GM21423 (cell line): ENCODE data around the gene EVI5.

Source experiments
- ATAC-seq: cut with Tn5 transposase; IDR thresholded peaks from one replicate; pipeline ENCODE4 v1.9.1; 2021; ENCODE audit warnings: mild to moderate bottlenecking, moderate library complexity; ENCODE audit not compliant: unreplicated experiment

The EVI5 gene

GRCh38 chr1:92784639-92785500, at the start of gene EVI5:
Gene EVI5, minus strand, starts transcription at chr1:92785108. Its CDS starts 48,562 bp downstream, at chr1:92736546.
- ATAC-seq, result peak; percentile 91

- no peak for ATAC-seq
Measured at GRCh38 chr1:92834617-92835016, 49.7 kb upstream of the EVI5 start.

GRCh38 chr1:92833840-92834239, 48.9 kb upstream of the EVI5 start:
- ATAC-seq, result no peak

GRCh38 chr1:92832537-92833114, 47.7 kb upstream of the EVI5 start:
- no peak for ATAC-seq

GRCh38 chr1:92831762-92832536, 47.0 kb upstream of the EVI5 start, which contains the start of gene RPL5:
Gene RPL5, plus strand, starts transcription at chr1:92832040. Its CDS starts 75 bp downstream, at chr1:92832115.
- ATAC-seq, result peak; percentile 92

GRCh38 chr1:92831368-92831761, 46.5 kb upstream of the EVI5 start:
- ATAC-seq, result no peak

- no peak for ATAC-seq
Measured at GRCh38 chr1:92826792-92827191, 41.9 kb upstream of the EVI5 start.

GRCh38 chr1:92822879-92823278, 38.0 kb upstream of the EVI5 start:
- no peak for ATAC-seq

GRCh38 chr1:92820551-92820950, 35.6 kb upstream of the EVI5 start:
- ATAC-seq, result no peak

- no peak for ATAC-seq
Measured at GRCh38 chr1:92820024-92820423, 35.1 kb upstream of the EVI5 start.

- ATAC-seq, result no peak
Measured at GRCh38 chr1:92817986-92818764, 33.3 kb upstream of the EVI5 start.

- no peak for ATAC-seq
Measured at GRCh38 chr1:92817137-92817697, 32.3 kb upstream of the EVI5 start.

- no peak for ATAC-seq
Measured at GRCh38 chr1:92816732-92817131, 31.8 kb upstream of the EVI5 start.

- ATAC-seq, result no peak
Measured at GRCh38 chr1:92808381-92808780, 23.5 kb upstream of the EVI5 start.

GRCh38 chr1:92805216-92805615, 20.3 kb upstream of the EVI5 start:
- ATAC-seq, result no peak

GRCh38 chr1:92804721-92805201, 19.9 kb upstream of the EVI5 start:
- ATAC-seq, result peak; percentile 56

GRCh38 chr1:92803140-92803887, 18.4 kb upstream of the EVI5 start:
- ATAC-seq, result no peak

GRCh38 chr1:92797961-92798360, 13.1 kb upstream of the EVI5 start:
- ATAC-seq, result no peak

- ATAC-seq, result no peak
Measured at GRCh38 chr1:92797297-92797696, 12.4 kb upstream of the EVI5 start.

- ATAC-seq, result no peak
Measured at GRCh38 chr1:92795166-92795565, 10.3 kb upstream of the EVI5 start.
